MCF 10A (cell line): ENCODE measurements around the gene GSK3B. TPM values are rescaled to one million over a fixed set of nuclear protein-coding genes. Genes with fewer than 3 reads are reported as not detected.

Source experiments
- BruUV-seq: library from RNA; stranded (reverse); fragments of 400-500 nt; replicated peaks from 2 replicates; lab custom pipeline; 2021; lab: Mats Ljungman, UMichigan
- CTCF ChIA-PET: fragments of 300-600 bp; sonication (Branson Sonifier 250); formaldehyde crosslinking; extraction: SDS; loops from one replicate; lab custom pipeline; 2021; ENCODE audit warnings: antibody characterized with exemption, inconsistent platforms; lab: Yijun Ruan, JAX
- POLR2A ChIA-PET: fragments of 300-600, 350-650 bp; sonication (Branson Sonifier 250); formaldehyde crosslinking; extraction: SDS; loops from one replicate; lab custom pipeline; 2020; ENCODE audit warnings: antibody characterized with exemption, inconsistent platforms; lab: Yijun Ruan, JAX
- DNase-seq: peaks from one replicate; pipeline ENCODE4 v3.0.0-alpha.2; 2018; ENCODE audit not compliant: unreplicated experiment
- H3K27ac Mint-ChIP-seq: one replicate; pipeline ENCODE4 v1.8.0; 2022; ENCODE audit warnings: mild to moderate bottlenecking, low read depth, mixed read lengths; ENCODE audit not compliant: unreplicated experiment
- H3K27me3 Mint-ChIP-seq: one replicate; pipeline ENCODE4 v1.8.0; 2022; ENCODE audit warnings: mixed read lengths; ENCODE audit not compliant: insufficient read depth, unreplicated experiment
- H3K36me3 Mint-ChIP-seq: one replicate; pipeline ENCODE4 v1.8.0; 2022; ENCODE audit warnings: mild to moderate bottlenecking, moderate library complexity, mixed read lengths; ENCODE audit not compliant: insufficient read depth, unreplicated experiment
- H3K4me1 Mint-ChIP-seq: one replicate; pipeline ENCODE4 v1.8.0; 2022; ENCODE audit warnings: mixed read lengths; ENCODE audit not compliant: insufficient read depth, unreplicated experiment
- H3K4me3 Mint-ChIP-seq: one replicate; pipeline ENCODE4 v1.8.0; 2022; ENCODE audit warnings: mild to moderate bottlenecking, moderate library complexity, mixed read lengths; ENCODE audit not compliant: unreplicated experiment
- H3K9me3 Mint-ChIP-seq: one replicate; pipeline ENCODE4 v1.8.0; 2022; ENCODE audit warnings: mixed read lengths; ENCODE audit not compliant: unreplicated experiment
- CTCF ChIP-seq: fragments of 200-600 bp; IDR thresholded peaks from one replicate; pipeline ENCODE4 v1.8.0; 2022; ENCODE audit warnings: antibody characterized with exemption, mild to moderate bottlenecking; ENCODE audit not compliant: unreplicated experiment
- intact Hi-C: fragments of 100-400 bp; cut with micrococcal nuclease; formaldehyde crosslinking; loops from 2 replicates; pipeline ENCODE4 v1.14.1; 2022
- total RNA-seq: library from RNA; stranded (reverse); gene quantifications from 2 replicates; pipeline ENCODE4 v1.2.3, GENCODE V29; 2022

GSK3B gene
- total RNA-seq, 1 experiment from 2014 or later: 71.5 TPM

GRCh38 chr3:120093119-120093910, 932 bp downstream of the GSK3B start:
- no peaks in the 10 kb centered on the region for H3K27me3 Mint-ChIP-seq
- H3K36me3 Mint-ChIP-seq: peaks cover 14% of the 10 kb centered on the region
- no peak overlapping the region for H3K27ac Mint-ChIP-seq
- BruUV-seq: TSS peak; percentile 36
- intact Hi-C loops: loop anchor here (1.0 to 10.0 kb wide), 4 partner anchors 52 to 261 kb away; partner anchors contain the start of gene LRRC58
- H3K4me1 Mint-ChIP-seq: peaks cover 16% of the 10 kb centered on the region
- ChIA-PET POLR2A (interaction anchor here (0.7 to 11.3 kb wide), 26 partner anchors 10 to 630 kb away, joined by 3 to 284 read pairs (median 6); partner anchors contain the start of genes LRRC58, TIMMDC1 and TMEM39A), CTCF (interaction anchor here (0.9 to 2.6 kb wide), 6 partner anchors 20 to 201 kb away, joined by 3 to 7 read pairs (median 4); no protein-coding TSS in a partner anchor)
- H3K9me3 Mint-ChIP-seq: no peaks in the 10 kb centered on the region
- TF ChIP-seq CTCF: no peak
- H3K4me3 Mint-ChIP-seq: no peak overlapping the region
- DNase-seq: peak; percentile 91

GRCh38 chr3:120092474-120092873, 1.8 kb downstream of the GSK3B start:
- H3K27me3 Mint-ChIP-seq: no peaks in the 10 kb centered on the region
- H3K4me3 Mint-ChIP-seq: no peak overlapping the region
- no peaks in the 10 kb centered on the region for H3K9me3 Mint-ChIP-seq
- H3K4me1 Mint-ChIP-seq: peaks cover 15% of the 10 kb centered on the region
- intact Hi-C loops: loop anchor here (5.0 to 10.0 kb wide), 3 partner anchors 120 to 260 kb away; partner anchors contain the start of gene LRRC58
- peaks cover 16% of the 10 kb centered on the region for H3K36me3 Mint-ChIP-seq
- BruUV-seq: no TSS peak
- no peak for TF ChIP-seq CTCF
- ChIA-PET CTCF (interaction anchor here (0.6 to 1.4 kb wide), 3 partner anchors 78 to 432 kb away, joined by 3 to 6 read pairs (median 3); no protein-coding TSS in a partner anchor), POLR2A (interaction anchor here (0.7 to 11.3 kb wide), 18 partner anchors 9 to 200 kb away, joined by 3 to 284 read pairs (median 9); no protein-coding TSS in a partner anchor)
- H3K27ac Mint-ChIP-seq: no peak overlapping the region
- DNase-seq: no peak

- Mint-ChIP-seq H3K4me3 (no peak overlapping the region), H3K4me1 (peaks cover 18% of the 10 kb centered on the region), H3K9me3 (no peaks in the 10 kb centered on the region), H3K36me3 (peaks cover 10% of the 10 kb centered on the region), H3K27me3 (no peaks in the 10 kb centered on the region), H3K27ac (no peak overlapping the region)
- BruUV-seq: no TSS peak
- ChIA-PET CTCF (interaction anchor here (0.6 to 2.1 kb wide), 6 partner anchors 12 to 198 kb away, joined by 3 to 8 read pairs (median 4); no protein-coding TSS in a partner anchor), POLR2A (interaction anchor here (0.9 to 3.8 kb wide), 9 partner anchors 9 to 190 kb away, joined by 3 to 24 read pairs (median 7); no protein-coding TSS in a partner anchor)
- intact Hi-C loops: loop anchor here (5.0 to 10.0 kb wide), 3 partner anchors 118 to 258 kb away; partner anchors contain the start of gene LRRC58
- DNase-seq: no peak
- TF ChIP-seq CTCF: no peak
Observed at GRCh38 chr3:120090422-120090821, 3.8 kb downstream of the GSK3B start.

- H3K4me1 Mint-ChIP-seq: peaks cover 22% of the 10 kb centered on the region
- H3K36me3 Mint-ChIP-seq: peaks cover 10% of the 10 kb centered on the region
- H3K9me3 Mint-ChIP-seq: no peaks in the 10 kb centered on the region
- TF ChIP-seq CTCF: no peak
- ChIA-PET POLR2A (interaction anchor here (0.7 to 3.8 kb wide), 7 partner anchors 11 to 259 kb away, joined by 3 to 24 read pairs (median 3); no protein-coding TSS in a partner anchor), CTCF (interaction anchor here (1.8 kb wide), 1 partner anchor 197 kb away, joined by 7 read pairs; no protein-coding TSS in a partner anchor)
- DNase-seq: no peak
- no peak overlapping the region for H3K27ac Mint-ChIP-seq
- intact Hi-C loops: no loop called here
- no TSS peak for BruUV-seq
- peak overlapping the region; percentile 59 for H3K4me3 Mint-ChIP-seq
- no peaks in the 10 kb centered on the region for H3K27me3 Mint-ChIP-seq
Observed at GRCh38 chr3:120089089-120089488, 5.2 kb downstream of the GSK3B start.
